Loucy (cell line): ENCODE results near the gene P2RX2.

ENCODE experiments used
- H2AFZ ChIP-seq: fragments of 200-600 bp; sonication (generic); 2 replicates; pipeline ENCODE4 v1.6.0; 2016; ENCODE audit warnings: antibody characterized with exemption, mild to moderate bottlenecking, low read length, moderate library complexity
- H3F3A ChIP-seq: fragments of 200-600 bp; 2 replicates; pipeline ENCODE4 v1.6.0; 2016; ENCODE audit warnings: antibody characterized with exemption, low read depth, mild to moderate bottlenecking
- H3K27me3 ChIP-seq: fragments of 200-600 bp; sonication (generic); 2 replicates; pipeline ENCODE4 v1.6.1; 2014; ENCODE audit warnings: low read length, mild to moderate bottlenecking; ENCODE audit not compliant: insufficient read depth, poor library complexity, severe bottlenecking
- H3K36me3 ChIP-seq: fragments of 200-600 bp; sonication (generic); 2 replicates; pipeline ENCODE4 v1.6.1; 2016; ENCODE audit warnings: low read length; ENCODE audit not compliant: insufficient read depth
- H3K4me1 ChIP-seq: fragments of 200-600 bp; sonication (generic); 2 replicates; pipeline ENCODE4 v1.5.1; 2014; ENCODE audit warnings: low read length, mild to moderate bottlenecking; ENCODE audit not compliant: insufficient read depth, poor library complexity, severe bottlenecking
- H3K4me2 ChIP-seq: fragments of 200-600 bp; sonication (generic); 2 replicates; pipeline ENCODE4 v1.6.0; 2014; ENCODE audit warnings: antibody characterized with exemption, low read length, low read depth, mild to moderate bottlenecking; ENCODE audit not compliant: poor library complexity, severe bottlenecking
- H3K4me3 ChIP-seq: fragments of 200-600 bp; sonication (generic); 2 replicates; pipeline ENCODE4 v1.5.1; 2014; ENCODE audit warnings: low read length, mild to moderate bottlenecking, mixed read lengths; ENCODE audit not compliant: poor library complexity, severe bottlenecking
- H3K79me2 ChIP-seq: fragments of 200-600 bp; sonication (generic); 2 replicates; pipeline ENCODE4 v1.6.1; 2014; ENCODE audit warnings: low read length; ENCODE audit not compliant: insufficient read depth
- H3K9ac ChIP-seq: fragments of 200-600 bp; sonication (generic); 2 replicates; pipeline ENCODE4 v1.6.0; 2014; ENCODE audit warnings: mild to moderate bottlenecking, low read depth, low read length, moderate library complexity; ENCODE audit not compliant: poor library complexity, severe bottlenecking
- H3K9me2 ChIP-seq: fragments of 200-600 bp; sonication (generic); replicated peaks from 2 replicates; pipeline ENCODE4 v1.6.1; 2016; ENCODE audit warnings: low read depth, low read length, mixed read lengths
- H3K9me3 ChIP-seq: fragments of 200-600 bp; sonication (generic); 2 replicates; pipeline ENCODE4 v1.6.1; 2014; ENCODE audit warnings: mild to moderate bottlenecking, antibody characterized with exemption, low read length, low read depth; ENCODE audit not compliant: insufficient read depth
- H4K20me1 ChIP-seq: fragments of 200-600 bp; sonication (generic); 2 replicates; pipeline ENCODE4 v1.6.0; 2014; ENCODE audit warnings: antibody characterized with exemption, low read length, mild to moderate bottlenecking; ENCODE audit not compliant: insufficient read depth, poor library complexity, severe bottlenecking
- CTCF ChIP-seq: fragments of 200-600 bp; sonication (generic); conservative IDR thresholded peaks from 2 replicates; pipeline ENCODE4 v1.5.1; 2014; ENCODE audit warnings: mild to moderate bottlenecking, antibody characterized with exemption, low read length
- EZH2phosphoT487 ChIP-seq: fragments of 200-600 bp; IDR thresholded peaks from 2 replicates; pipeline ENCODE4 v1.6.1; 2018; ENCODE audit warnings: antibody characterized with exemption, mild to moderate bottlenecking, moderate library complexity, borderline replicate concordance

Gene P2RX2

GRCh38 chr12:132624186-132624855 is 5.7 kb downstream of the P2RX2 start:
- Histone ChIP-seq H3K4me2 (no peak overlapping the region), H3K4me3 (no peak overlapping the region), H3K4me1 (no peaks in the 10 kb centered on the region), H4K20me1 (no peaks in the 10 kb centered on the region), H2AFZ (no peak overlapping the region), H3K36me3 (peaks cover 26% of the 10 kb centered on the region; the same call in 1 of the 2 replicates), H3K9me2 (no peaks in the 10 kb centered on the region), H3K9ac (no peak overlapping the region), H3K9me3 (no peaks in the 10 kb centered on the region), H3K79me2 (no peaks in the 10 kb centered on the region), H3K27me3 (no peaks in the 10 kb centered on the region), H3F3A (no peaks in the 10 kb centered on the region)
- TF ChIP-seq EZH2phosphoT487 (no peak), CTCF (no peak)

GRCh38 chr12:132624910-132625630 is 6.5 kb downstream of the P2RX2 start:
- H3K79me2 ChIP-seq: no peaks in the 10 kb centered on the region
- peaks cover 33% of the 10 kb centered on the region; the same call in 1 of the 2 replicates for H3K36me3 ChIP-seq
- no peak overlapping the region for H3K4me3 ChIP-seq
- H3K9ac ChIP-seq: no peak overlapping the region
- no peak for TF ChIP-seq CTCF
- no peak for TF ChIP-seq EZH2phosphoT487
- H3K27me3 ChIP-seq: no peaks in the 10 kb centered on the region
- no peak overlapping the region for H2AFZ ChIP-seq
- no peaks in the 10 kb centered on the region for H4K20me1 ChIP-seq
- H3K4me1 ChIP-seq: no peaks in the 10 kb centered on the region
- no peaks in the 10 kb centered on the region for H3K9me3 ChIP-seq
- H3K4me2 ChIP-seq: no peak overlapping the region
- H3K9me2 ChIP-seq: no peaks in the 10 kb centered on the region
- no peaks in the 10 kb centered on the region for H3F3A ChIP-seq

GRCh38 chr12:132625731-132626430 is 7.3 kb downstream of the P2RX2 start:
- TF ChIP-seq EZH2phosphoT487: no peak
- TF ChIP-seq CTCF: no peak
- Histone ChIP-seq H4K20me1 (no peaks in the 10 kb centered on the region), H3F3A (no peaks in the 10 kb centered on the region), H3K9me3 (no peaks in the 10 kb centered on the region), H3K9ac (no peak overlapping the region), H3K4me3 (no peak overlapping the region), H3K79me2 (no peaks in the 10 kb centered on the region), H3K27me3 (no peaks in the 10 kb centered on the region), H2AFZ (no peak overlapping the region), H3K4me2 (no peak overlapping the region), H3K36me3 (peaks cover 41% of the 10 kb centered on the region; the same call in 1 of the 2 replicates), H3K9me2 (no peaks in the 10 kb centered on the region), H3K4me1 (no peaks in the 10 kb centered on the region)
